Eye (tissue), 1 donor: ENCODE measurements around the gene PPA2.
"Not testable (repeated sequence)": the region's sequence is repeated elsewhere in the genome, so short reads cannot be mapped to it uniquely, and the experiment has no call there.

ENCODE experiments used
- DNase-seq: peaks from one replicate; pipeline ENCODE4 v3.0.0-alpha.2; 2015

Gene PPA2

GRCh38 chr4:105473324-105474098 lies at the start of gene PPA2:
PPA2 (minus strand) TSS chr4:105474062; CDS start chr4:105474050, 12 bp downstream.
- peak; percentile 91 for DNase-seq

GRCh38 chr4:105520819-105521790 lies 47.2 kb upstream of the PPA2 start:
- DNase-seq: peak; percentile 71

- DNase-seq: no peak
These were observed 36.4 kb upstream of the PPA2 start for GRCh38 chr4:105510245-105510644.

DNA sequence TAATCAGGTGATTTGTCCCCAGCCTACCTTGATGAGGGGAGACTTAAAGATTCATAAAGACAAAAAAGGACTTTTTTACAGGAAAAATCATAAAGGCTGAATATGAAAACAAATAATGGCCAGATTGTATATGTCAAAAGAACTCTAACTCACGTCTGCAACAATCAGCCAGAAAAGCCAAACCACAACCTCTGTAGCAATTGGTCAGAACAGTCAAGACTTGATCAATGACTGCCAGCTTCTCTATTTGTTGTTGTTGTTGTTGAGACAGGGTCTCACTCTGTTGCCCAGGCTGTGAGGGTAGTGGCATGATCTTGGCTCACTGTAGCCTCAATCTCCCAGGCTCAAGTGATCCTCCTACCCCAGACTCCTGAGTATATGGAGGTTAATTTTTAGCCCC lies 35.9 kb upstream of the PPA2 start:
- DNase-seq: no peak

- no peak for DNase-seq
These were observed 35.4 kb upstream of the PPA2 start for GRCh38 chr4:105509291-105509690.

GRCh38 chr4:105504744-105505143 lies 30.9 kb upstream of the PPA2 start:
- DNase-seq: no peak

DNA sequence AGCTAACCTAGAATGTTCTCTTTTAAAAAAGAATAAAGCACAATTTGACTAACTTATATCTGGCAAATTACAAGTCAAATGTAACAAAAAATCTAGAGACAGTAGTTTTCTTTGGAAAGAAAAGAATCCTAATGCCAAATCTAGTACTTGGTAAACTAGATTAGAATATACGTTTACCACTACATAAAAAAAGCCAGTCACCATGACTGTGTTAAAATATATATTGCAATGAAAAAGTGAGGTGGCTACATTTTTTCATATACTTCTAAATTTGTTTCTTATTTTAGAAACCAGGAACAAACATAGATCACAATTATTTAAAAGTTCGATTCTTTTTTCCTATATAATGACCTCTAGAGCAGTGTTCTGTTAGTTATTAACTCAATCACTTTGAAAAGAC lies 29.6 kb upstream of the PPA2 start:
- no peak for DNase-seq

DNA sequence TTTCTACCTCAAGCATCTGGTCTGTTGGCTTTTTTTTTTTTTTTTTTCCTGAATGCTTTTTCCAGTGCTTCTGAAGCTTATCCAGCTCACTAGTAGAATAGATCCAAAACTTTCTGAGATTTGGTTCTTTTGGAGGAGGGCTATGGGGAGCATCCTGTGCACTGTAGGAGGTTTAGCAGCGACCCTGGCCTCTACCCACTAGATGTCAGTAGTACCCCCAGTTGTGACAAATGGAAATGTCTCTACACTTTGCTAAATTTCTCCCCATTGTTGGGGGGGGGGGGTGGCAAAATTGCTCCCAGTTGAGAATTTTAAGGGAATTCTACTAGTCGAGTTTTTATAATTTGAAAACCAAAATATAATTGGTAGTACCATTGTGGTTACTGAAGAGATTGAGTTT lies 23.0 kb upstream of the PPA2 start:
- no peak for DNase-seq

DNA sequence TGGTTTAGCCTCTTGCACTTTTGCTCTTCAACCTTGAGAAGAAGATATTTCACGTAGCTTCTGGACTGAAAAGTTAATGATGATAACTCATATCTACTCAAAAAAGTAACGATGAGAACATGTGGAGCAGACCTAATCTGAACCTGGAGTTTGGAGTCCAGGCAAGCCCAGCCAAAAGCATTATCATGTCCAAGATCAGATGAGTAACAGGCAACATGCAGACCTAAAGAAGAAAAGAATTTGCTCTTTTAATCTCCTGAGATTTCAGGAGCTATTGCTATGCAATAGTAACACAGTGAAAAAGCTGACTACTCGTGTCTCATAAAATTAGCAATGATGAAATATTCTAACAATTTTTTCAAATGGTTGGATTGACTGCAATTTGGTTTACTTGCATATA lies 21.8 kb upstream of the PPA2 start:
- DNase-seq: no peak

DNA sequence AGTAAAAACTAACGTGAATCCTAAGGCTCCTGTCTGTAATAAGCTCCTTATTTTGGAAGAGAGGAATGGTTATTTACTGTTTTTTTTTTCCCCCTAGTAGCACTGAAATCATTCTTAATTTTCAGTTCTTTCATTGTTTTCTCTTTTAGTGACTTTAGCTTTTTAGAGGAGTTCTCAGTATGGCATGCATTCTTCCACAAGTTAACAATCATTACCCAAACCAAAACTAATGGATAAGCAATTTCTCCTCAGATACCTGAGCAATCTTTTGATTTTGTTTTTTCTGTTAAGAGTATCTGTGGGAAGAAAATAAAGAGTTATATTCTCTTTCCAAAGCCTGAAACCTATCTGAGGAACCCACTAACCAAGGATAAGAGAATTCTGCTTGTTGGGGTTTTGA lies 16.7 kb upstream of the PPA2 start:
- DNase-seq: no peak

DNA sequence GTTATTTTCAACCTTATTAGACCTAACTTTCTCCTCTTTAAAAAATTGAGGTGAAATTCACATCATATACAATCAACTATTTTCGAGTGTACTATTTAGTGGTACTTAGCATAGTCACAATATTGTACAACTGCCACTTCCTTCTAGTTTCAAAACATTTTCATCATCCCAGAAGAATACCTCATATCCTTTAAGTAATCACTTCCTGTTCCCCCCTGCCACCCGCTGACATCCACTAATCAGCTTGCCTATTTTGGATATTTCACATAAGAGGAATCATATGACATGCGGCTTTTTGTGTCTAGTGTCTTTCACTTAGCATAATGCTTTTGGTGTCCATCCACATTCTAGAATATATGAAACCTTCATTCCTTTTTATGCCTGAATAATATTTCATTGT lies 10.0 kb upstream of the PPA2 start:
- no peak for DNase-seq

DNA sequence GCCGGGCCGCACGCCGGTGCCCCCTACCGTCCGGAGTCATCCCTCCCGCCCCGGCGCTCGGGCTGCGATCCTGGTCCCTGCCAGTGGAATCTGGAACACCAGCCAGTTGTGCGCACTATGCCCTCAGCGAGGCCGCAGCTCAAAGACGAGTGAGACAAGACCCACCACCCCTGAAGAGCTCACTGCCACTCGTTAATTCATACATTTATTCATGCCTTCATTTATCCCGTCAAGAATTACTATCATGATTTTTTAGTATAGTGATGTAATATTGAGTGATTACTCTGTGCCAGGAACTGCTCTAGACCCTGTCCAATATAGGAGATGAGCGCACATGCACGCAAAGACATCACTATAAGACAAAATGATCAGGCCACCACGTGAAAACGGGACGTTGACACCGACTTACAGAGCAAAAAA lies 247 bp upstream of the PPA2 start:
- DNase-seq: peak; percentile 96

GRCh38 chr4:105472871-105473323 lies 965 bp downstream of the PPA2 start:
- no peak for DNase-seq

DNA sequence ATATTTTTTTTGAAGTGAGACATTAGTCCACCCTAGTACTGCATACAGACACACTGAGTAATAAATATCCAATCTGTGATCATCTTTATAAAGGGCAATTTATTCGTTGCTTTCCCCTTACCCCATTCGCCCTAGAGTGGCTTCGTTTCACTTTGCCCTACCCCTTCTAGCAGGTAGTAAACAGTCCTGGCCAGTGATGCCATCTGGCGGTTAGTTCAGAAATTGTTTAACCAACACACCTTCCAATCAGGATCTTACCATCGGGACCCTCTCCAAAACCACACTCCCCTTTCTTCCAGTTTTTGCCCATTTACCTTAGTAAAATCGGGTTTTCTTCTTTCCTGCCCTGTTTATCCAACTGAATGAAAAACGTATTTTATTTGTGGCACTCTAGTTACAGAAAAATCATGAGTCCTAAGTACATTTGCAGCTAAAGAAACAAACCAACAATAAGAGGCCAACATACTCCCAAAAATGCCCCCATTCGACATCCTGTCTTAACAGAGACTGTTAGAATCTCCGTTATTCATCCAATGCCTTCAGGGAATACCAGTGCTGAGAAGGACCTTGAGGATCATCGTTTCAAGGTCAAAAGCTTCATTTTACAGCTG lies 2.2 kb downstream of the PPA2 start:
- peak; percentile 92 for DNase-seq

DNA sequence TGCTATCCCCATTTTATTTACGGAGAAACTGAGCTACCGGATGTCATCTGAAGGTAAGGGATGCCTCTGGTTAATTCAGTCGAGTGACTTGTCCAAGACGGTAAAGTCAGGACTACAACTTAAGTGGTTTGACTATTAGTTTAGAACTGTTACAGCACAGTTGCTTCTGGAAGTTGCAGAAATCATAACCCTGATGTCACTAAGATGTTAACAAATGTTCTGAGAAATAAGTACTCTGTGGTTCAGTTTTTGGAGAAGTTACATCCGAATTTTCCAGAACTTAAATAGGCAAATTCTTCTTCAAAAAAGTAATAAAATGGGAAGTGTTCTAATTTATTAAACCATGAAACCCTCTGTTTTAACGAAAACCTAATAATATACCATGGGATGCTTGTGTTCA lies 3.1 kb downstream of the PPA2 start:
- DNase-seq: no peak

GRCh38 chr4:105469736-105470135 lies 4.1 kb downstream of the PPA2 start:
- DNase-seq: no peak

DNA sequence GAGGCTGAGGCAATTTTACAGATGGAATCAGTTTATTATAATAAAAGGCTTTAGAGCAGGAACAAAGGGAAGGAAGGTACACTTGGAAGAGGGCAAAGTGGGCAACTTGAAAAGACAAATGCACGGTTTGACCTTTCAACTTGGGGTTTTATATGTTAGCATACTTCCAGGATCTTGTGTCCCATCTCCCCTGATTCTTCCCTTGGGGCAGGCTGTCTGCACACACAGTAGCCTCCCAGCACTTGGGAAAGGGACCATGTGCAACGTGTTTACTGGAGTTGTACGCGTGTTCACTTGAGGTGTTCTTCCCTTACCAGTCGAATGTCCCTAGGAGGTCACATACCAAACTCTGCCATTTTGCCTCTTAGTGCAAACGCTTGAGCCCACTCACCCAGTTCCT lies 7.3 kb downstream of the PPA2 start:
- DNase-seq: no peak

- not testable (repeated sequence) for DNase-seq
These were observed 9.3 kb downstream of the PPA2 start for GRCh38 chr4:105464563-105464962.

- DNase-seq: no peak
These were observed 11.3 kb downstream of the PPA2 start for GRCh38 chr4:105462576-105462975.

- DNase-seq: no peak
These were observed 12.1 kb downstream of the PPA2 start for GRCh38 chr4:105461621-105462382.

DNA sequence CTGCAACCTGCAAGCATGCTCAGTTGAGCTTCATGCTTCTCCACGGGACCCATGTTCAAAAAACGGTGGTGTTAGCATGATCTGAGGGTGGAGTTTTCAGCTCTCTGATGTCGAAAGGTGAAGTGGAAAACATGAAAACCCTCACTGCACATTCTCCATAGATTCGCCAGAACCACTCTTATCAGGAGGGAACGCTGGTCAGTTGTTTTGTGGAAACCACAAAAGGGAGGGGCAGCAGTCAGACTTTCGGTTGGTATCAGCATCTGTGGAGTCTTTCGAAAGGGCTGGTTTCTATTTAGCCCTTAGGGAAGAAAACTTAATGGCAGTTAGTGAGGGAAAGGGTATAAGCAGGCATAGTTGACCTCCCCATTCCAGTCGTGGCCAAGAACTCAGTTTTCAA lies 12.6 kb downstream of the PPA2 start:
- no peak for DNase-seq

GRCh38 chr4:105460306-105460705 lies 13.6 kb downstream of the PPA2 start:
- DNase-seq: no peak

DNA sequence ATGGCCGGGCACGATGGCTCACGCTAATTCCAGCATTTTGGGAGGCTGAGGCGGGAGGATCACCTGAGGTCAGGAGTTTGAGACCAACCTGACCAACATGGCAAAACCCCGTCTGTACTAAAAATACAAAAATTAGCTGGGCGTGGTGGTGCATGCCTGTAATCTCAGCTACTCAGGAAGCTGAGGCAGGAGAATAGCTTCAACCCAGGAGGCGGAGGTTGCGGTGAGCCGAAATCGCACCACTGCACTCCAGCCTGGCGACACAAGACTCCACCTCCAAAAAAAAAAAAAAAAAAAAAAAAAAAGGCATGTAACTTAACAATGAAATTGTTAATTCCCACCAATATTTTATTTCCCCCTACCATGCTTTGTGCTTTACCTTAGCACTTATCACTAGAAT lies 15.3 kb downstream of the PPA2 start:
- DNase-seq: not testable (repeated sequence)
